ENCODE measurements around the gene HSD17B12.

DNA sequence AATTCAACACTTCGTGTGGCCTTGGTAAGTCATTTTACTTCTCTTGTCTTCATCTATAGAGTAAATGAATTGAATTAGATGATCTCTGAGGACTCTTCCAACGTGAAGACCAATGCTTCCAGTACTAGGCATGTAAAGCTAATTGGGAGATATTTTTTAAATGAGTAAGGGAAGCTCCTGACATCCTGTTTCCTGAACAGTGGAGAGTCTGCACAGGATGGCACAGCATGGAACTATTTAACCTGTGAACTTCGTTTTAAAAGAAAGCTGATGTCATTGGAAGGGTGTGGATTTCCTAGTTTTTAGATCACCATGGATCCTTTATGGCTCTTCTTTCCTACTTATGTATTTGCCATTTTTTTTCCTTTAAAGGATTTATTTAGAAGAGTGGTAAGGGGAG is 48.4 kb upstream of the HSD17B12 start:
- TF ChIP-seq, protein P1, sequence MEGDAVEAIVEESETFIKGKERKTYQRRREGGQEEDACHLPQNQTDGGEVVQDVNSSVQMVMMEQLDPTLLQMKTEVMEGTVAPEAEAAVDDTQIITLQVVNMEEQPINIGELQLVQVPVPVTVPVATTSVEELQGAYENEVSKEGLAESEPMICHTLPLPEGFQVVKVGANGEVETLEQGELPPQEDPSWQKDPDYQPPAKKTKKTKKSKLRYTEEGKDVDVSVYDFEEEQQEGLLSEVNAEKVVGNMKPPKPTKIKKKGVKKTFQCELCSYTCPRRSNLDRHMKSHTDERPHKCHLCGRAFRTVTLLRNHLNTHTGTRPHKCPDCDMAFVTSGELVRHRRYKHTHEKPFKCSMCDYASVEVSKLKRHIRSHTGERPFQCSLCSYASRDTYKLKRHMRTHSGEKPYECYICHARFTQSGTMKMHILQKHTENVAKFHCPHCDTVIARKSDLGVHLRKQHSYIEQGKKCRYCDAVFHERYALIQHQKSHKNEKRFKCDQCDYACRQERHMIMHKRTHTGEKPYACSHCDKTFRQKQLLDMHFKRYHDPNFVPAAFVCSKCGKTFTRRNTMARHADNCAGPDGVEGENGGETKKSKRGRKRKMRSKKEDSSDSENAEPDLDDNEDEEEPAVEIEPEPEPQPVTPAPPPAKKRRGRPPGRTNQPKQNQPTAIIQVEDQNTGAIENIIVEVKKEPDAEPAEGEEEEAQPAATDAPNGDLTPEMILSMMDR (IDR thresholded peaks at IDR 0.05; ENCODE audit: poor library complexity, severe bottlenecking): no peak
- TF ChIP-seq EZH2 (IDR thresholded peaks at IDR 0.05; ENCODE audit: borderline replicate concordance, insufficient read depth, low read length, poor library complexity, severe bottlenecking) (no peak), TAF1 (IDR thresholded peaks at IDR 0.05; ENCODE audit: low read depth) (no peak), SMC3 (conservative IDR thresholded peaks at IDR 0.05; ENCODE audit: poor library complexity) (no peak), POLR2AphosphoS5 (IDR thresholded peaks at IDR 0.05) (no peak), RAD21 (conservative IDR thresholded peaks at IDR 0.05) (no peak)
- TF ChIP-seq, protein P2, sequence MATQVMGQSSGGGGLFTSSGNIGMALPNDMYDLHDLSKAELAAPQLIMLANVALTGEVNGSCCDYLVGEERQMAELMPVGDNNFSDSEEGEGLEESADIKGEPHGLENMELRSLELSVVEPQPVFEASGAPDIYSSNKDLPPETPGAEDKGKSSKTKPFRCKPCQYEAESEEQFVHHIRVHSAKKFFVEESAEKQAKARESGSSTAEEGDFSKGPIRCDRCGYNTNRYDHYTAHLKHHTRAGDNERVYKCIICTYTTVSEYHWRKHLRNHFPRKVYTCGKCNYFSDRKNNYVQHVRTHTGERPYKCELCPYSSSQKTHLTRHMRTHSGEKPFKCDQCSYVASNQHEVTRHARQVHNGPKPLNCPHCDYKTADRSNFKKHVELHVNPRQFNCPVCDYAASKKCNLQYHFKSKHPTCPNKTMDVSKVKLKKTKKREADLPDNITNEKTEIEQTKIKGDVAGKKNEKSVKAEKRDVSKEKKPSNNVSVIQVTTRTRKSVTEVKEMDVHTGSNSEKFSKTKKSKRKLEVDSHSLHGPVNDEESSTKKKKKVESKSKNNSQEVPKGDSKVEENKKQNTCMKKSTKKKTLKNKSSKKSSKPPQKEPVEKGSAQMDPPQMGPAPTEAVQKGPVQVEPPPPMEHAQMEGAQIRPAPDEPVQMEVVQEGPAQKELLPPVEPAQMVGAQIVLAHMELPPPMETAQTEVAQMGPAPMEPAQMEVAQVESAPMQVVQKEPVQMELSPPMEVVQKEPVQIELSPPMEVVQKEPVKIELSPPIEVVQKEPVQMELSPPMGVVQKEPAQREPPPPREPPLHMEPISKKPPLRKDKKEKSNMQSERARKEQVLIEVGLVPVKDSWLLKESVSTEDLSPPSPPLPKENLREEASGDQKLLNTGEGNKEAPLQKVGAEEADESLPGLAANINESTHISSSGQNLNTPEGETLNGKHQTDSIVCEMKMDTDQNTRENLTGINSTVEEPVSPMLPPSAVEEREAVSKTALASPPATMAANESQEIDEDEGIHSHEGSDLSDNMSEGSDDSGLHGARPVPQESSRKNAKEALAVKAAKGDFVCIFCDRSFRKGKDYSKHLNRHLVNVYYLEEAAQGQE (IDR thresholded peaks at IDR 0.05; ENCODE audit: borderline replicate concordance): no peak

Measured in neural cell (in vitro differentiated cells).